ENCODE measurements around the gene MFF.

The MFF gene

DNA sequence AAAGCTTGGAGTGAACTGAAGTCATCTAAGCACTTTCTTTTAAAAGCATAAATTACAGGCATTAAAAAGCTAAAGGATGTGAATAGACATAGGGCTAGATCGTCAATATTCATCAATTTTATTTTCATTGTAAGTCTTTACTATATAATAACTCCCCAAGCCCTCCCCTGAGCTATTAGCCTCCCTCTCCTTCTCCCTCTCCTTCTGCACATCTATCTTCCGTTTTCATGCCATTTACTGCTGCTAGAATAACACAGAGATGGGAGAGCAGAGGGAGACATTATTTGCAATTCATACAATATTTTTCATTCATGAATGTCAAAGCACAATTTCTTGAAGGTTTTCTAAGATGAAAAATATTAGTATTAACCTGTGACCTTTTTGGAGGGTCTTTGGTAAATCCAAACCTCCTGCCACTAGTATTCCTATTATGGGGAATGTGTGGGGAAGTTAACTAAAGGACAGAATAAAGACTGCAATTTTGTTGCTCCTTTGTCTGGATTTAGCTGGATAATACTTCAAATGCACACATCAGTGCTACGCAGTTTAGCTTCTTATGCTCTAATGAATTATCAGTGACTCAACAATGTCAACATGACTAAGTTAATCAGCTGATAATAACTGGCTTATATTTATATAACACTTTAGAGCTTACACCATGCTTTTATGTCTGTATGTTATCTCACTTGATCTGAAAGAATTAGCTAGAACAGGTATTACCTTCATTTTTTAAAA, 28.2 kb upstream of the MFF start:
- no peak for TF ChIP-seq ZFX (IDR thresholded peaks at IDR 0.05)
- TF ChIP-seq, protein P1, sequence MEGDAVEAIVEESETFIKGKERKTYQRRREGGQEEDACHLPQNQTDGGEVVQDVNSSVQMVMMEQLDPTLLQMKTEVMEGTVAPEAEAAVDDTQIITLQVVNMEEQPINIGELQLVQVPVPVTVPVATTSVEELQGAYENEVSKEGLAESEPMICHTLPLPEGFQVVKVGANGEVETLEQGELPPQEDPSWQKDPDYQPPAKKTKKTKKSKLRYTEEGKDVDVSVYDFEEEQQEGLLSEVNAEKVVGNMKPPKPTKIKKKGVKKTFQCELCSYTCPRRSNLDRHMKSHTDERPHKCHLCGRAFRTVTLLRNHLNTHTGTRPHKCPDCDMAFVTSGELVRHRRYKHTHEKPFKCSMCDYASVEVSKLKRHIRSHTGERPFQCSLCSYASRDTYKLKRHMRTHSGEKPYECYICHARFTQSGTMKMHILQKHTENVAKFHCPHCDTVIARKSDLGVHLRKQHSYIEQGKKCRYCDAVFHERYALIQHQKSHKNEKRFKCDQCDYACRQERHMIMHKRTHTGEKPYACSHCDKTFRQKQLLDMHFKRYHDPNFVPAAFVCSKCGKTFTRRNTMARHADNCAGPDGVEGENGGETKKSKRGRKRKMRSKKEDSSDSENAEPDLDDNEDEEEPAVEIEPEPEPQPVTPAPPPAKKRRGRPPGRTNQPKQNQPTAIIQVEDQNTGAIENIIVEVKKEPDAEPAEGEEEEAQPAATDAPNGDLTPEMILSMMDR (conservative IDR thresholded peaks at IDR 0.05): no peak

DNA sequence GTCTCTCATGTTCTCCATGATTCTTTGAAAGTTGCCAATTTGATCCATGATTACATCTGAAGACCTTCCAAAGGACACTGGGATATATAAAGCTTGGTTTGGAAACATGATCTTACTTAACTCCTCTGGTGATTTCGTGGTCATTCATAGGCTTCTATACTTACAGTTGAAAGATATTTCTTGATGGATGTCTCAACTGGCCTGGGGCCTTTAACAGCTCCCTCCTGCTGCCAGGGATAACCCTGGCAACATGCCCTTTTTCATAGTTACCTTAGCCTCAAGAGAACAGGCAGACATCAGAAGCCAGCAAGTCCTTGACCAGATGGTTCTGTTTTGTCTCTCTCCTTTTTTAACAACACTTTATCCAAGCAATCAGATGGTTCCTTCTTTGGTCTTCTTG, 23.5 kb upstream of the MFF start:
- H3K27ac ChIP-seq: no peak overlapping the region
- TF ChIP-seq, protein P1 (conservative IDR thresholded peaks at IDR 0.05): no peak
- no peak for TF ChIP-seq ZFX (IDR thresholded peaks at IDR 0.05)

More for the DNA sequence above, 28.2 kb upstream of the MFF start:
- no peak overlapping the region for H3K27ac ChIP-seq

DNA sequence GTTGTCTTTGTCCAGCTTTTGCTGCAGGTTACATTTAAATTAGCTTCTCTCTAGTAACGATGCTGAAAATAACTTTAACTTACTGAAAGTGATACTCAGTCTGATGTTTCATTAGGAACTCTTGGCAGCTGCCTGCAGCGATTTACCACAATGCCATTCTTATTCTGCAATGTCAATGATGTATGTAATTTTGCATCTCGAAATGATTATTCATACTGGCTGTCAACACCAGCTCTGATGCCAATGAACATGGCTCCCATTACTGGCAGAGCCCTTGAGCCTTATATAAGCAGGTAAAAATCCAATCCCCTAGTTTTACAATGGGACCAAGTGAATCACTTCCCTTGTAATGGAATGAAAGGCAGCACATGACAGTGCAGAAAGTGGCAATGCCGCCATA, 16.3 kb upstream of the MFF start:
- TF ChIP-seq ZFX (IDR thresholded peaks at IDR 0.05): no peak
- TF ChIP-seq, protein P1 (conservative IDR thresholded peaks at IDR 0.05): no peak
- H3K27ac ChIP-seq: no peak overlapping the region

GRCh38 chr2:227310756-227311110, 14.3 kb upstream of the MFF start:
- TF ChIP-seq, protein P1 (conservative IDR thresholded peaks at IDR 0.05): no peak
- no peak overlapping the region for H3K27ac ChIP-seq

DNA sequence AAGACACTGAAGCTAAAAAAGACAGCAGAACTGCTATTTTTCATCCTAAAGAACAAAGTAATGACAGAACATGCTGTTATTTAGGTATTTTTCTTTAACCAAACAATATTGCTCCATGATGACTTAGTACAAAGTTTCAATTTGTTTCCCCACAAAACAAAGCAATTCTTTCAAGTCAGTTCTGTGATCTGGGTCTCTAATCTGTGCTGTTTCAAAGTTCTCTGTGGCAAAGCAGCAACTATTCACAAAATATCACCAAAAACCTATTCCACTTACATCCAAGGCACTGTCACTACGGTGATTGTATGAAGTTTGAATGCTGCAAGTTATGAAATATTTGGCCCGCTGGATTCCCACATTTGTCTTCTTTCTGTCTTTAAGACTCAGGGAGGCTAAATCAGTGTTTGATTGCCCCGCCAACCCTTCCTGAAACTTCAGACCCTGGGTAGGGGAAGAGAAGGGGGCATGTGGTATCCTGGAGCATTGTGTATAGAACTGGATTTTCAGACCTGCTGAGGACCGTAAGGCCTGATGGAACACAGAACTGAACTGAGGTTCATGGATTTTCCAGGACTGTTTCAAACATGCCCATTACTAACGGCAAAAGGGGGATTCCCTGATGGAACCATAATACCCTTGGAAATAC, 13.1 kb upstream of the MFF start:
- no peak overlapping the region for H3K27ac ChIP-seq
- TF ChIP-seq, protein P1 (conservative IDR thresholded peaks at IDR 0.05): no peak
- no peak for TF ChIP-seq ZFX (IDR thresholded peaks at IDR 0.05)

GRCh38 chr2:227312579-227312978, 12.5 kb upstream of the MFF start:
- TF ChIP-seq, protein P1 (conservative IDR thresholded peaks at IDR 0.05): no peak
- TF ChIP-seq ZFX (IDR thresholded peaks at IDR 0.05): no peak
- H3K27ac ChIP-seq: no peak overlapping the region

- no peak overlapping the region for H3K27ac ChIP-seq
- TF ChIP-seq, protein P1 (conservative IDR thresholded peaks at IDR 0.05): no peak
- no peak for TF ChIP-seq ZFX (IDR thresholded peaks at IDR 0.05)
Measured at GRCh38 chr2:227313310-227313709, 11.7 kb upstream of the MFF start.
